Neural crest cell (in vitro differentiated cells): ENCODE measurements around the gene CYB5D1. TPM values are rescaled to one million over a fixed set of nuclear protein-coding genes. Genes with fewer than 3 reads are reported as not detected.

Experiments used
- DNase-seq: peaks from one replicate; pipeline ENCODE4 v3.0.0; 2021; ENCODE audit warnings: low read depth, mixed read lengths, low spot score
- H3K27ac Mint-ChIP-seq: one replicate; pipeline ENCODE4 v1.8.0; 2021; ENCODE audit warnings: mild to moderate bottlenecking, mixed read lengths; ENCODE audit not compliant: unreplicated experiment
- H3K27me3 Mint-ChIP-seq: 2 replicates; pipeline ENCODE4 v1.8.0; 2021; ENCODE audit warnings: low read depth, mild to moderate bottlenecking, mixed read lengths
- H3K36me3 Mint-ChIP-seq: 2 replicates; pipeline ENCODE4 v1.8.0; 2021; ENCODE audit warnings: low read depth, mild to moderate bottlenecking, mixed read lengths
- H3K4me1 Mint-ChIP-seq: 2 replicates; pipeline ENCODE4 v1.8.0; 2021; ENCODE audit warnings: mixed read lengths
- H3K4me3 Mint-ChIP-seq: one replicate; pipeline ENCODE4 v1.8.0; 2021; ENCODE audit warnings: mild to moderate bottlenecking, mixed read lengths
- H3K9me3 Mint-ChIP-seq: 2 replicates; pipeline ENCODE4 v1.8.0; 2021; ENCODE audit warnings: mixed read lengths
- CTCF ChIP-seq: fragments of 200-600 bp; sonication (generic); conservative IDR thresholded peaks from 2 replicates; pipeline ENCODE4 v1.5.0; 2021; ENCODE audit warnings: antibody characterized with exemption, mild to moderate bottlenecking
- total RNA-seq: library from RNA; stranded (reverse); gene quantifications from 2 replicates; pipeline ENCODE4 v1.2.1, GENCODE V29; 2021

Gene CYB5D1
- total RNA-seq, 1 donor from 2014 or later: 12.7 TPM

GRCh38 chr17:7848131-7848579 is 9.6 kb upstream of the CYB5D1 start:
- Mint-ChIP-seq H3K27ac (no peak overlapping the region), H3K4me1 (peaks cover 15% of the 10 kb centered on the region), H3K27me3 (peaks cover 6% of the 10 kb centered on the region), H3K4me3 (no peak overlapping the region), H3K9me3 (no peaks in the 10 kb centered on the region), H3K36me3 (peaks cover 7% of the 10 kb centered on the region)
- TF ChIP-seq CTCF: no peak
- no peak for DNase-seq

- peaks cover 7% of the 10 kb centered on the region for H3K36me3 Mint-ChIP-seq
- no peak for DNase-seq
Observed at GRCh38 chr17:7848739-7849129, 9.1 kb upstream of the CYB5D1 start.

GRCh38 chr17:7849130-7849750 is 8.6 kb upstream of the CYB5D1 start:
- H3K36me3 Mint-ChIP-seq: peaks cover 7% of the 10 kb centered on the region
- DNase-seq: no peak
- no peaks in the 10 kb centered on the region for H3K9me3 Mint-ChIP-seq

More at GRCh38 chr17:7848739-7849129, 9.1 kb upstream of the CYB5D1 start:
- Mint-ChIP-seq H3K4me1 (peaks cover 11% of the 10 kb centered on the region), H3K27ac (no peak overlapping the region), H3K9me3 (no peaks in the 10 kb centered on the region), H3K27me3 (peaks cover 6% of the 10 kb centered on the region), H3K4me3 (no peak overlapping the region)
- no peak for TF ChIP-seq CTCF

GRCh38 chr17:7849751-7850504 is 7.9 kb upstream of the CYB5D1 start:
- Mint-ChIP-seq H3K27ac (no peak overlapping the region), H3K36me3 (peaks cover 7% of the 10 kb centered on the region), H3K27me3 (peaks cover 3% of the 10 kb centered on the region), H3K4me3 (peak overlapping the region; percentile 59), H3K9me3 (no peaks in the 10 kb centered on the region), H3K4me1 (peaks cover 10% of the 10 kb centered on the region)
- no peak for TF ChIP-seq CTCF
- no peak for DNase-seq

More at GRCh38 chr17:7849130-7849750, 8.6 kb upstream of the CYB5D1 start:
- Mint-ChIP-seq H3K4me1 (peaks cover 12% of the 10 kb centered on the region), H3K27ac (no peak overlapping the region), H3K4me3 (peak overlapping the region; percentile 59), H3K27me3 (peaks cover 5% of the 10 kb centered on the region)
- TF ChIP-seq CTCF: no peak

- no peak for DNase-seq
- TF ChIP-seq CTCF: no peak
- peaks cover 10% of the 10 kb centered on the region for H3K4me1 Mint-ChIP-seq
- H3K9me3 Mint-ChIP-seq: no peaks in the 10 kb centered on the region
- peaks cover 7% of the 10 kb centered on the region for H3K36me3 Mint-ChIP-seq
- H3K27me3 Mint-ChIP-seq: peaks cover 6% of the 10 kb centered on the region
- H3K27ac Mint-ChIP-seq: no peak overlapping the region
- H3K4me3 Mint-ChIP-seq: peak overlapping the region; percentile 59
Observed at GRCh38 chr17:7850701-7851437, 6.9 kb upstream of the CYB5D1 start.
